Heart left ventricle (tissue), 16 donors: ENCODE measurements around the gene KRT8. TPM values are rescaled to one million over a fixed set of nuclear protein-coding genes. Genes with fewer than 3 reads are reported as not detected.

Experiments used
- ATAC-seq, 4 donors: fragments of 200-7000 bp; cut with Tn5 transposase; one replicate each; pipeline ENCODE4 v1.9.1; 2020 to 2022; ENCODE audit warnings: moderate library complexity in 4 of 4, mild to moderate bottlenecking in 3 of 4, moderate number of reproducible peaks in 1 of 4
- DNase-seq, 5 donors: peaks; one replicate each; pipeline ENCODE4 v3.0.0-alpha.2; 2020
- H3K27ac ChIP-seq, 12 donors: fragments of 200-600 bp; sonication (generic) in 4 of 12; one replicate each; pipeline versions ENCODE4 v1.5.0 to v1.8.0; 2016 to 2022; ENCODE audit warnings: mild to moderate bottlenecking in 2 of 12
- H3K27me3 ChIP-seq, 9 donors: fragments of 200-600 bp; sonication (generic) in 2 of 9; one replicate each; pipeline versions ENCODE4 v1.5.1 to v1.8.0; 2016 to 2022; ENCODE audit warnings: mild to moderate bottlenecking in 3 of 9
- H3K36me3 ChIP-seq, 9 donors: fragments of 200-600 bp; sonication (generic) in 2 of 9; one replicate each; pipeline versions ENCODE4 v1.5.0 to v1.8.0; 2018 to 2022; ENCODE audit warnings: mild to moderate bottlenecking in 2 of 9
- H3K4me1 ChIP-seq, 12 donors: fragments of 200-600 bp; sonication (generic) in 4 of 12; one replicate each; pipeline versions ENCODE4 v1.5.0 to v1.8.0; 2016 to 2022; ENCODE audit warnings: mild to moderate bottlenecking in 3 of 12
- H3K4me3 ChIP-seq, 12 donors: fragments of 200-600 bp; sonication (generic) in 4 of 12; one replicate each; pipeline versions ENCODE4 v1.5.0 to v1.8.0; 2017 to 2022; ENCODE audit warnings: mild to moderate bottlenecking in 9 of 12, moderate library complexity in 4 of 12
- H3K9me3 ChIP-seq, 12 donors: fragments of 200-600 bp; sonication (generic) in 4 of 12; one replicate each; pipeline versions ENCODE4 v1.5.0 to v1.8.0; 2016 to 2022; ENCODE audit warnings: mild to moderate bottlenecking in 1 of 12
- POLR2A ChIP-seq, 2 donors: fragments of 450-650 bp; IDR thresholded peaks; one replicate each; pipeline ENCODE4 v1.6.1; 2017; ENCODE audit warnings: antibody characterized with exemption in 2 of 2, mild to moderate bottlenecking in 2 of 2, moderate library complexity in 2 of 2
- WGBS, 4 donors: extraction: QIAGEN DNeasy Blood & Tissue Kit in 2 of 4; methylation state at CpG; one replicate each; pipeline versions ENCODE4 v1.1.5 to v1.1.7; 2013 to 2018; 5-methylcytosine and 5-hydroxymethylcytosine counted together
- intact Hi-C, 10 donors: fragments of 100-400 bp; cut with DNase I; formaldehyde crosslinking; loops; one replicate each; pipeline versions ENCODE4 v1.11.1 to v1.14.2; 2022
- polyA plus RNA-seq, 2 donors: library from polyadenylated mRNA; stranded (reverse); fragments of 200-250 nt; gene quantifications; one replicate each; pipeline ENCODE4 v1.2.3, GENCODE V29; 2013
- total RNA-seq, 9 donors: library from RNA; depleted of rRNA in 2 of 9; stranded (reverse); fragments of >200 nt in 2 of 9; fragmentation: NEBNext Ultra II Directional in 3 of 9; extraction: Animal tissue kit (Norgen Biotek cat#: 25700) in 3 of 9; gene quantifications; one replicate each; pipeline versions ENCODE4 v1.1.0 to v1.2.4, GENCODE V29; 2016 to 2023
- TF ChIP-seq, protein P1 (sequence below), 12 donors: fragments of 200-600 bp; sonication (generic) in 4 of 12; IDR thresholded peaks; one replicate each; pipeline versions ENCODE4 v1.5.0 to v1.8.0; 2018 to 2022; ENCODE audit warnings: antibody characterized with exemption in 12 of 12, mild to moderate bottlenecking in 5 of 12
- donor health status: ischemic (EF 13 %, LVEDD 7.1; RV severe dilation, severe dysfunction).
- donor health status: healthy with polysubstance abuse.
- donor health status: DM: no; HTN: yes; CAD: no.
- donor health status: DM: no; HTN: no; CAD: no.
- donor health status: ischemic (EF 25% LVEDD 6.9; RV normal size, moderate dysfunction).
- donor health status: ischemic (EF 25% LVEDD 5.7; RV mildly dilated, moderate dysfunction).
- donor health status: healthy.
- donor health status: DM: yes; HTN: yes; CAD: no.
- donor health status: ischemic (EF 35%, LVEDD 5.7; RV mildly dilated, moderate dysfunction).
- donor health status: nonischemic (EF 11% LVEDD 7.7; RV severe dilation, severe dysfunction).
- donor health status: DM: yes; HTN: yes; CAD: no.
- donor health status: PGD.
- donor health status: ischemic (EF 29% LVEDD 5.4; RV normal size, mild dysfunction).
- donor health status: nonischemic (EF 23%, LVEDD 6.1; RV moderate dilation, normal function).

Gene KRT8
- total and polyA plus RNA-seq, 11 donors = 79.9 to 227 (median 127) TPM

DNA sequence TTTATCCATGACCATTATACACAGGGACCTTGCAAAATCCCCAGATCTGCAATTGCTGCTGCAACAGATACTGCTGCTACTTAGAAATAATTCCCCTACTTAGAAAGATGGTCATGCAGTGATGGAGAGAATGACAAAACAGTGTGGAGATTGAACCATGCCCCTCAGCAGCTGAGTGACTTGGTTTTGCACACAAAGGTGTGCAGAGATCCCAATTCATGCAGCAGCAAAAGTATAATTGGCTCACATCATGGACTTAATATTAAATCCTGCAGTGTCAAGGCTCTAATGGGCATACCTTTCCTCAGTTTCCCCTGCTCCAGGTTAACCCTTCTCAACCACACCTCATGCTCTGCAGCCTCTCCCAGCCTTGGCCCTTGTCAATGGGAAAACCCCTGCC, 53.1 kb downstream of the KRT8 start:
- DNase-seq = no peak
- no peaks in the 10 kb centered on the region for H3K9me3 ChIP-seq
- peaks cover 0 to 9% (median 0%) of the 10 kb centered on the region in 9 donors for H3K27me3 ChIP-seq
- no peaks in the 10 kb centered on the region for H3K4me1 ChIP-seq
- ATAC-seq = no peak
- no peak overlapping the region for H3K27ac ChIP-seq
- H3K4me3 ChIP-seq = no peak overlapping the region
- TF ChIP-seq POLR2A (IDR thresholded peaks at IDR 0.05) = no peak
- TF ChIP-seq, protein P1, sequence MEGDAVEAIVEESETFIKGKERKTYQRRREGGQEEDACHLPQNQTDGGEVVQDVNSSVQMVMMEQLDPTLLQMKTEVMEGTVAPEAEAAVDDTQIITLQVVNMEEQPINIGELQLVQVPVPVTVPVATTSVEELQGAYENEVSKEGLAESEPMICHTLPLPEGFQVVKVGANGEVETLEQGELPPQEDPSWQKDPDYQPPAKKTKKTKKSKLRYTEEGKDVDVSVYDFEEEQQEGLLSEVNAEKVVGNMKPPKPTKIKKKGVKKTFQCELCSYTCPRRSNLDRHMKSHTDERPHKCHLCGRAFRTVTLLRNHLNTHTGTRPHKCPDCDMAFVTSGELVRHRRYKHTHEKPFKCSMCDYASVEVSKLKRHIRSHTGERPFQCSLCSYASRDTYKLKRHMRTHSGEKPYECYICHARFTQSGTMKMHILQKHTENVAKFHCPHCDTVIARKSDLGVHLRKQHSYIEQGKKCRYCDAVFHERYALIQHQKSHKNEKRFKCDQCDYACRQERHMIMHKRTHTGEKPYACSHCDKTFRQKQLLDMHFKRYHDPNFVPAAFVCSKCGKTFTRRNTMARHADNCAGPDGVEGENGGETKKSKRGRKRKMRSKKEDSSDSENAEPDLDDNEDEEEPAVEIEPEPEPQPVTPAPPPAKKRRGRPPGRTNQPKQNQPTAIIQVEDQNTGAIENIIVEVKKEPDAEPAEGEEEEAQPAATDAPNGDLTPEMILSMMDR (IDR thresholded peaks at IDR 0.05) = no peak
- H3K36me3 ChIP-seq = no peaks in the 10 kb centered on the region
- intact Hi-C loops = no loop called here

DNA sequence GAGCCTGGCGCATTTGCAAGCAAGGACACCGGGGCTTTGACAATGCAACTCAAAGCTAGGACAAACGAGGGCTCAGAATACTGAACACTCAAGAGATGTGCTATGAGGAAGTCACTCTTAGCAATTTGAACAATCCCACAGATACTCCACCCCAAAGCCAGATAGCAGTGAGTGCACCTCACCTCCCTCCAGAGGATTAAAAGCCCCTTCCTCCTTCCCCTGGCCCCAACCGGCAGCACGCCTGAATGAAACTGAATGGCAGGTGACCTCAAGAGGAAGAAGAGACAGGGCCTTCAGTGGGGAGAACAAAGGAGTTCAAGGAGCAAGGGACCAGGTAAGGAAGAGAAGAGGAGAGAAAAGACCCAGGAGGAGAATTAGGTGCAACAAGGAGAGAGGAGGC, 54.2 kb downstream of the KRT8 start:
- Histone ChIP-seq H3K27ac (no peak overlapping the region), H3K4me1 (no peaks in the 10 kb centered on the region), H3K9me3 (no peaks in the 10 kb centered on the region), H3K36me3 (no peaks in the 10 kb centered on the region), H3K27me3 (peaks cover 0 to 9% (median 0%) of the 10 kb centered on the region in 9 donors), H3K4me3 (no peak overlapping the region)
- ATAC-seq (no peak), DNase-seq (no peak)
- intact Hi-C loops = no loop called here
- TF ChIP-seq, protein P1 (IDR thresholded peaks at IDR 0.05) = no peak
- TF ChIP-seq POLR2A (IDR thresholded peaks at IDR 0.05) = no peak
- WGBS, 4 donors = 75 to 89% (median 85%) methylated on average over 5 of the region's 5 CpGs

DNA sequence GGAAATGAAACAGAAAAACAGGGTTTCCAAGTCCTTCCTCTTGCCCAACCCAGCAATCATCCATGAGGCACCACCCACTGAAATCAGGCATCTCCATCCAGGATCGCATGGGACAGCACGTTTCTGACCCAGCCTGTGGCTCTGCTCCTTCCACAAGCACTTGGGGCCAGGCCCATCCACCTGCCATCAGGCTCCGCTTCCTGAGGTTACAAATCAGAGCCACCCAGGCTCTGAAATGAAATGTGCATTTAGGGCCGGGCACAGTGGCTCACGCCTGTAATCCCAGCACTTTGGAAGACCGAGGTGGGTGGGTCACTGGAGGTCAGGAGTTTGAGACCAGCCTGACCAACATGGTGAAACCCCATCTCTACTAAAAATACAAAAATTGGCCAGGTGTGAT, 55.4 kb downstream of the KRT8 start:
- no peaks in the 10 kb centered on the region for H3K36me3 ChIP-seq
- no peak for TF ChIP-seq POLR2A (IDR thresholded peaks at IDR 0.05)
- TF ChIP-seq, protein P1 (IDR thresholded peaks at IDR 0.05) = no peak
- H3K27me3 ChIP-seq = peaks cover 0 to 9% (median 0%) of the 10 kb centered on the region in 9 donors
- no peaks in the 10 kb centered on the region for H3K9me3 ChIP-seq
- 74 to 88% (median 84%) methylated on average over 3 to 6 of the region's 6 CpGs for WGBS, 4 donors
- no peak for DNase-seq
- ATAC-seq = no peak
- H3K27ac ChIP-seq = no peak overlapping the region
- H3K4me1 ChIP-seq = no peaks in the 10 kb centered on the region
- no peak overlapping the region for H3K4me3 ChIP-seq
- intact Hi-C loops = no loop called here

DNA sequence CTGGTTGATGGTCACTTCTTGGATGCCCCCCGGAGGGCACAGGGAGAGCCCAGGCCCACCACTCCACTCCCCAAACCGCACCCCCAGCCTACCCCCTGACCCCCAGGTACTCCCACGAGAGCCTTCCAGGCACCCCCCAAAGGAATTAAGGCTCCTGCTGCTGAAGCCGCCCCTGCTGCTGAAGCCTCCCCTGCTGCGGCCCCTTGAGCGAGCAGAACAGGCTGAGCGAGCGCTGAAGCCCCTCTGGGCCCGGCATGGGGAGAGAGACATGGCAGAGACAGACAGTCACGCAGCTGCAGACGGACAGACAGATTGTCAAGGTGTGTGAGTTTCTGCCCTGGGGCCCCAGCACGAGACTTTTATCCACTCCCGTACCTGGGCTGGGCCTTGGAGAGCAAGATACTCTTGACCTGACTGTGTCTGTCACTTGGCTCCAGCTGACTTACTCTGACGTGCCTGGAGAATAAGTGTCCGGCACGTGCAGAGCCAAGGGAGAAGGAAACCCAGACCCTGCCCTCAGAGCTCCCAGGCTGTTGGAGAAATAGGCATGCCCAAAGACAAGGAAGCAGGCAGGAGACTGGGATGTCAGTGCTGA, 56.1 kb downstream of the KRT8 start, which contains the start of gene KRT78:
Gene KRT78 (minus strand): TSS at position 334 of the 595 bp plus-strand sequence. CDS start 64 bp downstream, at position 270.
- no peaks in the 10 kb centered on the region for H3K36me3 ChIP-seq
- H3K4me3 ChIP-seq = no peak within 1 kb of the TSS
- intact Hi-C loops = no loop called here
- no peak for TF ChIP-seq POLR2A (IDR thresholded peaks at IDR 0.05)
- TF ChIP-seq, protein P1 (IDR thresholded peaks at IDR 0.05) = no peak
- H3K27me3 ChIP-seq = peaks cover 0 to 9% (median 0%) of the 10 kb centered on the region in 9 donors
- no peaks in the 10 kb centered on the region for H3K4me1 ChIP-seq
- no peak for ATAC-seq
- no peak for DNase-seq
- no peaks in the 10 kb centered on the region for H3K9me3 ChIP-seq
- H3K27ac ChIP-seq = no peak within 1 kb of the TSS
- WGBS, 4 donors = 79 to 86% (median 84%) methylated on average over 13 to 16 of the region's 16 CpGs
